GDM1 (cell line): ENCODE results near the gene FOXP4.

Experiments used
- DNase-seq: peaks from one replicate; lab custom pipeline; 2025; lab: John Stamatoyannopoulos, UW

Gene FOXP4

DNA sequence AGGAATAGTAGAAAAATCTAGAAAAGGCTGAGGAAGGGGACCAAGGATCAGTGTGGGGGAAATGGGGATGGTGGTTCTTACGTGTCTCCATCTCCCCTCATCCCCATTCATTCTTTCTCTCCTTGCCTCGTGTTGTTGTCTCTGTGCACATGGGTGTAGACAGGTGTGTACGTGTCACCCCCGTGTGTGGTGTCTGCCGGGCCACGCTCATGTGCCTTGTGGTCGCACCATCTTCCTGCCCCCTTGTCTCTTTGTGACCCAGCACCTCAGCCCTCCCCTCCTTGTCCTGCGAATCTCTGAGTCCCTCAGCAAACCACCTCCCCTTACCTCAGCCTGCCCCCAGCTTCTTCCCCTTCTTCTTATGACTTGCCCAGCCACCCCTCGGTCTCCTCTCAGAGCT lies 39.4 kb downstream of the FOXP4 start:
- DNase-seq: no peak

DNA sequence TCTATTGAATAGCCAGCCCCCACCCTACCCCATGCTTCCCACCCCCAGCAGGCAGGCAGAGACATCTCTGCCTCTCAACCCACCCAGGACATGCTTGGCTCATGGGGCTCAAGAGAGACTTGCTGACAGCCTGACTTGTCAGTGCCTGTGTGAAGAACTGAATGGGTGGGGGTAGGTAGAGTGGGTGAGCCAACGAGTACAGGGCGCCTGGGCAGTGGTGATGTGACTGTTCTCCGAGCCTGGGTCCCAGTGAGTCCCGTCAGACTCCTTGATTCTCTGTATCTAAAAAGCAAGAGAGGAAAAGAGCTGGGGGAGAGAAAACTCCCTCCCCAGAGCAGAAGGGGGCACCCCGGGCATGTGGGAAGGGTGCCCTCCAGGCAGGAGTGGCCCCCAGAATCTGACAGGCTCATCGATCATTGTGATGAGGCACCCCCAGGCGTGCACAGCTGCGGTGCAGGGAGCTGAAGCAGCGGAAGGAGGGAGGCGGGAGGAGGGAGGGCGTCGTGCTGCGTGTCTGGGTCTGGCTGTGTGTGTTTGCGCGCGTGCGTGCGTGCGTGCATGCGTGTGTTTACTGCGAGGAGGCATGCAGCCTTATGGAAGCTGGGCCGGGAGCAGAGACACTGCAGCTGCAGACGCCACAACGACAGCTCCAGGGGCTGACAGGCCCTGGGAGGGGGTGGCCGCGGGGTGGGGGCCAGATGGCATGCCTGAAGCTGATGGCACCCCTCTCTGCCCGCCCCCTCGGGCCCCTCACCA lies 40.2 kb downstream of the FOXP4 start:
- no peak for DNase-seq

DNA sequence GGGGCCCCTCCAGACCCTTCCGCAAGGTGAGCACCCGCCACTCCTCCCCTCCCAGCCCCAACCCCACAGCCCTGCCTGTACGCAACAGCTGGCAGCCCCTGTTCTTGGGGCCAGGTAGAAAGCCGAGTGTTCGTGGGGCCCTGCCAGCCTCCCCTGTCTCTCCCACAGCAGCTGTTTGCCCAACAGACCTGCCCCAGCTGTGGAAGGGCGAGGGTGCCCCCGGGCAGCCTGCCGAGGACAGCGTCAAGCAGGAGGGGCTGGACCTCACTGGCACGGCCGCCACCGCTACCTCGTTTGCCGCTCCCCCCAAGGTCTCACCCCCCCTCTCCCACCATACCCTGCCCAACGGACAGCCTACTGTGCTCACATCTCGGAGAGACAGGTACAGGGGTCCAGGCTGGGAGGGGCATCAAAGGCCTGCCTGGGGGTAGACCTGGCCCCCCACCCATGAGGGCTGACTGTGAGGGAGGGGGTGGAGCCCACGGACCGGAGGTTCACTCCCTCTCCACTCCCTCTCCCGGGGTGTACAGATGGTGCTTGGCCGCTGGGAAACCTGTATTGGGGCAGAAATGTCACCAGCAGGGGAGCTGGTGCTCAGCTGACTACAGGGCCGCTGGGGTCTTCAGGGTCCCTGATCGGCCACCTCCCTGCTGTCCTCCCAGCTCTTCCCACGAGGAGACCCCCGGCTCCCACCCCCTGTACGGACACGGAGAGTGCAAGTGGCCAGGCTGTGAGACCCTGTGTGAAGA lies 41.1 kb downstream of the FOXP4 start:
- DNase-seq: no peak

GRCh38 chr6:41588111-41588510 lies 41.9 kb downstream of the FOXP4 start:
- DNase-seq: no peak

DNA sequence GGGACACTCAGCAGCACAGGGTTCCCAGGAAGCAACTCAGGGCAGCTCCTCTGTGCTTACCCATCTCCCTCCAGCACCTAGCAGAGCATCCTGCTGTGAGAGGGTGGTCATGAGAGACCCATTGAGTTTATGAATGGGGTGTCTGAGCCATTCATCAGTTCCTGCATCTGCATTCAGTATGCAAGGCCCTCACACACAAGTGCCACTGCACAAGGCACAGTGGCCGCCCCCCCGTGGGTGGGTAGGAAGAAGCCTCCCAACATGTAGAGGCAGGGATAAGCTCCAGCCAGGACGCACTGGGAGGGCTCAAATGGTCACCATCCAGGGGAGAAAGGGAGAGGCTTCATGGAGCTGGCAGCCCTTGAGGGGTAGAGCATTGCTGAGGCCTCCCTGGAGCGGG lies 43.0 kb downstream of the FOXP4 start:
- DNase-seq: no peak

GRCh38 chr6:41589636-41590622 lies 43.7 kb downstream of the FOXP4 start:
- DNase-seq: no peak

DNA sequence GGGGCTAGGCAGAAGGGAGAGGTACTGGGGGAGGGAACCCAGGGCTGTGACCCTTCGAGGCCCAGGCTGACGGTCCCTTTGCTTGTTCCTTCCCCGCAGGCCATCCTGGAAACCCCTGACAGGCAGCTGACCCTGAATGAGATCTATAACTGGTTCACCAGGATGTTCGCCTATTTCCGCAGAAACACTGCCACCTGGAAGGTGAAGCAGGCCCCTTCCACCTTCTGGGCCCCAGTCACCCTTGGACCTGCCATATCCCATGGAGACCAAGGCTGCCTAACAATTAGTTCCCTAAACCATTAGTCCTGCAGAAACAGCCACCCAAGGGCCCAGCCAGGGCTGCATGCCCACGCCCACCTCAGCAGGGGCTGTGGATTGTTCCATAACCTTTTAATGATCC lies 44.9 kb downstream of the FOXP4 start:
- no peak for DNase-seq

- DNase-seq: peak; percentile 32
These were observed 45.8 kb downstream of the FOXP4 start for GRCh38 chr6:41591859-41592502.

DNA sequence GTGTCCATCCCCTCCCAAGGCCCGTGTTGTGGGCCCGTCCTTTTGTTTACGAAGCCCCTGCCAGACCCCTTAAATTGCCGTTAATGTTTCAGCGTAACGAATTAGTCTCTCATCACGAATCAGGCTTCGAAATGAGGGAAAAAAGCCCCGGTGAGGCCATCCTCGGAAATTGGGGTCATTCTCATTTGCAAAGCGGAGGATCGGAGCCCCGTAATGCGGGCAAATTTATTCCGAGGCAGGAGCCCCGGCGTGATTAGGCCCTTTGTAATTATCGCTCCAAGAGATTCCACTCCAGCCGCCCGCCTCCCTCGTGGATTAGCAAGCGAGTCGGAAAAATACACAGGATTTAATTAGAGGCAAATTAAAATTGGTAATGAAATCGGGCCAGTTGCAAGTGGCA lies 47.2 kb downstream of the FOXP4 start:
- DNase-seq: no peak

DNA sequence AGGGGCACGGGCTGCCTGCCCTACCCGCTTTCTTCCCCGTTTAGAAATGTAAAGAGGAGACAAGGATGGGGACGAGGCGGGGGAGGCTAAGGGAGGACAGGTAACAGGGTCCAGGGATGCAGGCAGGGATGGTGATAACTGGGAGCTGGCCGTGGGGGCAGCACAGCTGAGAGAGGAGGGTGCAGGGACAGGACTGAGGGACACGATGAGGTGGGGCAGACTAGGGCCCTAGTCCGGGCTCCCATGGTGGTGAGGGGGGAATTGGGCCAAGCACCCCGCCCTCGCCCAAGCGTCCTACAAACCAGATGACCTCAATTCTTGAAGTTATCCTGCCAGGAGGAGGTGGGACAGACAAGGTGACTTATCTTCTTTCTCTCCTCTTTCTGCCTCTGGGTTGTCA lies 47.7 kb downstream of the FOXP4 start:
- no peak for DNase-seq

DNA sequence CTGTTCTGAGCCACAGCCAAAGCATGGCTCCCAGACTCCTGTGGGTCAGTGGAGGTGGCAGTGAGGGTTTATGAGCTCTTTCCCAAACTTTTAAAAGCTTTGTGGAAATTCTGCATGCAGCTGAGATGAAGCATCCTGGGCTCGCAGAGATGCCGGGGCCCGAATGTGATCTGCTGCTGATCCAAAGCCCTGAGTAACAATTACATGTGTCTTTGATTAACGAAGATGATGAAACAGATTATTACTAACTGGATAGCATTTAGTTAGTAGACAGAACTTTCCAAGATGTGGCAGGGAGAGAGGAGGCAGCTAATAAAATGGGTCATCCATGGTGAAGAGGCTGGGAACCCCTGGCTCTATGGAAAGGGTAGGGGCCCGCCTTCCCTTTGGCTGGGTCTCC lies 48.1 kb downstream of the FOXP4 start:
- no peak for DNase-seq

DNA sequence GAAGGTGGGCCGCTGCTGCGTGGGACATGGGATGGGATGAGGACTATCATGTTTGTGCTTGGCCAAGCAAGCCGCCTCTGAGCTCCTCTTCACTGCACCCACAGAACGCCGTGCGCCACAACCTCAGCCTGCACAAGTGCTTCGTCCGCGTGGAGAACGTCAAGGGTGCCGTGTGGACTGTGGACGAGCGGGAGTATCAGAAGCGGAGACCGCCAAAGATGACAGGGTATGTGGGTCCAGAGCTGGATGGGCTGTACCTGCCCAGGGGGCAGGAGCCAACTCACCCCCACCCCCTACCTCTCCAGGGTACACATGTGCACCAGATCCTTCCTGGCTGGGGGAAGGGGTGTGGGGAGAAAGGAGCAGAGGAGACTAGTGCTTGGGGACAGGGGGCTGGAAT lies 48.6 kb downstream of the FOXP4 start:
- DNase-seq: no peak

DNA sequence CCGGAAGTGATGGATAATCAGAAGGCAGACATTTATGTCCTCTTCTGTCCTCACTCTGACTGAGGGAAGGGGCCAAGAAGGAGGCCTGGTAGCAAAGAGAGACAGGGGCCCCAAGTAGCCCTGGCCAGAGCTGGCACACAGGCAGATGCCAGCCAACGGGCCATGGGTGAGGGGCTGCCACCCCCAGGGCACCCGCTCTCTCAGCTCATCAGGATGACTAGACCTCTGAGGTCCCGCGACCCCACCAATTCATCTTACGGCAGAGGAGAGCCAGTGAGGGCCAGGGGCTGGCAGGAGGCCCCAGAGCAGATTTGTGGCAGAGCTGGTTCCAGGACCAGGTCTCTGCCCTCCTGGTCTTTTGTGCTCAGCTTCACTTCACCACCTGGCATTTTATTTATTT lies 49.0 kb downstream of the FOXP4 start:
- no peak for DNase-seq

- DNase-seq: no peak
These were observed 50.0 kb downstream of the FOXP4 start for GRCh38 chr6:41596096-41596685.

DNA sequence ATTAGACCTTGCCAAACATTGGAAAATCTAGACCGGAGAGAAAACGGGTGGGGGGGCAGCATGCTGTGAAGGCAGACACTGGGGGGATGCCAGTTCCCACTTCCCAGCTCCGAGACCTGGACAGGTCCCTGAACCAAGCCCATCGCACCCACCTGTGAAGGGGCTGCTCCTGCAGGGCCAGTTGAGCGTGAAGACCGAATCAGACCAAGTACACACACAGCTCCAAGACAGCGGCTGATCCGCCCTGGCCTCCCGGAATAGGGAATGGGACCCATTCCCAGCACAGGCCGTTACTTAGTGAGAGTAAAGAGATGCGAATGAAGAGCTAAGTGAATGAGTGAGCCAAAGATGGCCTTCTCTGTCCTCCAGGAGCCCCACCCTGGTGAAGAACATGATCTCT lies 50.6 kb downstream of the FOXP4 start:
- DNase-seq: no peak

GRCh38 chr6:41597246-41598000 lies 51.2 kb downstream of the FOXP4 start:
- DNase-seq: no peak

DNA sequence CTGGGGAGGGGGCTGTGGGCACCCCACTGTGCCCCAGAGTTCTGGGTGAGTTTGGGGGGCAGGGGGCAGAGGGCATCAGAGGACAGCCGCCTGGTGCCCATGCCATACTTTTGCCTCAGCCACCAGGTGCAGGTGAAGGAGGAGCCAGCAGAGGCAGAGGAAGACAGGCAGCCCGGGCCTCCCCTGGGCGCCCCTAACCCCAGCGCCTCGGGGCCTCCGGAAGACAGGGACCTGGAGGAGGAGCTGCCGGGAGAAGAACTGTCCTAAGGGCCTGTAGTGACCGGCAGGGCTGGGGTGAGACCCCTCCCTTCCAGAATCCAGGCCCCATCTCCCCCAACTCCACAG lies 52.5 kb downstream of the FOXP4 start:
- DNase-seq: no peak

DNA sequence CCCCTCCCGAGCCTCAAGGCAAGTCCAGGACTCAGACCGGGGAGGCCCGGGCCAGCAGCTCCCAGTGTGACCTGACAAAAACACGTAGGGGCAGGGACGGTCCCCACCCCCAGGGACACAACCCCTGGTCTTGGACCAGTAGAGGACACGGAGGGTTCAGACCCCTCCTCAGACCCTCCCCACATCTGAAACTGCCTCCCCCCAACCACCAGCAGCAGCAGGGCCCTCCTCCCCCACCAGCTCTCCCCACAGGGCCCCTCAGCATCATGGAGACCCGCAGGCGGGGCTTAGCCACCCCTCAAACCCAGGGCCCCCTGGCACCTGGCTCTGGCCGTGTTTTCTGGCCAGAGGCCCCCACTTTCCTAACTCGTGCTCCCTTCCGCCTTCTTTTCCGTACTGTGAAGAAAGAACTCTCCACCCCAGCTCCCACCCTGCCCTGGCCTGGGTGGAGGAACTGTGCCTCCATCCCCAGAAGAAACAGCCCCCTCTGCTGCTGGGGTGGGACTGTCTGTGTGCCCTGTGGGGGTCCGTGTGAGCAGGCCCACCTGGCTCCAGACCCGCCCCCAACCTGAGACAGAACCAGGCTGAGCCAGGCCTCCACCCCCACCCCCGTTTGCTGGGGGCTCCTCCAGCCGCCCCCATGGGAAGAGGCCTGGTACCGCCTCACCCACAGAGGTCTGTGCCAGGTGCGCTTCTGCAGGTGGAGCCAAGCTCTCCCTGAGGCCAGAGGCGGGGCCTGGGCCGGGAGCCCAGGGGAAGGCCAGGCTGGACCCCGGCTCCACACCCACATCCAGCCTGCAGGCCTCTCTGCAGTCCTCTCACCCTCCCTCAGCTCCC lies 53.1 kb downstream of the FOXP4 start:
- DNase-seq: no peak

DNA sequence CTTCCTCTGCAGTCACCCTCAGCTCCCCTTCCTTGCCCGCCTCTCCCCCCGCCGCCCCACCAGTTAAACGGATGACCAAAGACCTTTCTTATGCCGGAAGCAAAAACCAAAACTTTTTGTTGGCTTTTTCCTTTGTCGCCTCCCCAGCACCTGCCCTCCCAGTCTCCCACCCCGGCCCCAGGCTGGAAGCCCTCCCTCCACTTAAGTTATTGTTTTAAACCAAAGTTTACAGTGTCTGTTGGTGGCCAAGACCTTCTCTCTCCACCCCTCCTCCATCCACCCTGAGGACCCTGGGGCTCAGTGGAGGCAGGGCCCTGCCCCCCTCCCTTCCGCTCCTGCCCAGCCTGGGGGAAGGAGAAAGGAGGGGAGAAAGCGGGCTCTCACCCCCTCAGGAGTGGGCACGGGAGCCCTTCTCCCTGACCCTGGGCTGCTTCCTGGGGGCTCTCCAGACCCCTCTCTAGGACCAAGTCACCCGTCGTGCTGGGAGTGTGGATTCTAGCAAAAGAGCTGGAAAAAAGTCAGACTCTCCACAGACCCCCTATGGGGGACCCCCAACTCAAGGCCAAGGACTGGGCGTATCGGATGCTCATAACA lies 53.8 kb downstream of the FOXP4 start:
- no peak for DNase-seq
